Immature natural killer cell (primary cell): ENCODE results near the gene HERPUD2. TPM values are rescaled to one million over a fixed set of nuclear protein-coding genes. Genes with fewer than 3 reads are reported as not detected.
"Not testable (repeated sequence)": the region's sequence is repeated elsewhere in the genome, so short reads cannot be mapped to it uniquely, and the experiment has no call there.

Experiments used
- DNase-seq, 3 donors: peaks; one replicate each; pipeline ENCODE4 v3.0.0; 2022; ENCODE audit warnings: mixed read lengths in 1 of 3
- H3K27ac Mint-ChIP-seq, 6 donors: one replicate each; pipeline ENCODE4 v1.8.0; 2020; ENCODE audit warnings: mixed read lengths in 6 of 6, mild to moderate bottlenecking in 5 of 6, inconsistent platforms in 4 of 6, moderate library complexity in 3 of 6
- H3K27me3 Mint-ChIP-seq, 3 donors: one replicate each; pipeline ENCODE4 v1.8.0; 2020 to 2021; ENCODE audit warnings: low read depth in 3 of 3, mild to moderate bottlenecking in 3 of 3, mixed read lengths in 3 of 3, moderate library complexity in 3 of 3, inconsistent platforms in 1 of 3
- H3K36me3 Mint-ChIP-seq, 3 donors: one replicate each; pipeline ENCODE4 v1.8.0; 2020; ENCODE audit warnings: mixed read lengths in 3 of 3, inconsistent platforms in 2 of 3, mild to moderate bottlenecking in 2 of 3
- H3K4me1 Mint-ChIP-seq, 2 donors: one replicate each; pipeline ENCODE4 v1.8.0; 2020; ENCODE audit warnings: inconsistent platforms in 2 of 2, mild to moderate bottlenecking in 2 of 2, mixed read lengths in 2 of 2, moderate library complexity in 1 of 2
- H3K4me3 Mint-ChIP-seq, 5 donors: one replicate each; pipeline ENCODE4 v1.8.0; 2020; ENCODE audit warnings: mild to moderate bottlenecking in 5 of 5, mixed read lengths in 5 of 5, inconsistent platforms in 3 of 5, moderate library complexity in 3 of 5
- H3K9me3 Mint-ChIP-seq, 6 donors: one replicate each; pipeline ENCODE4 v1.8.0; 2020; ENCODE audit warnings: mild to moderate bottlenecking in 6 of 6, mixed read lengths in 6 of 6, inconsistent platforms in 4 of 6, moderate library complexity in 3 of 6
- polyA plus RNA-seq, 3 donors: library from polyadenylated mRNA; unstranded; fragments of 300-500 nt; fragmentation: Illumina TruSeq; gene quantifications; one replicate each; pipeline ENCODE4 v1.2.3, GENCODE V29; 2021

The HERPUD2 gene
- polyA plus RNA-seq, 3 donors from 2014 or later, result 65.1 to 115 (median 91.4) TPM

- Mint-ChIP-seq H3K36me3 (no peaks in the 10 kb centered on the region), H3K9me3 (no peaks in the 10 kb centered on the region), H3K4me3 (no peak overlapping the region), H3K27me3 (peaks cover 0 to 2% (median 0%) of the 10 kb centered on the region in 3 donors), H3K27ac (no peak overlapping the region), H3K4me1 (peaks cover 14 to 21% of the 10 kb centered on the region in 2 donors)
- DNase-seq, result no peak
These were observed 9.3 kb upstream of the HERPUD2 start for GRCh38 chr7:35704261-35704660.

- Mint-ChIP-seq H3K27me3 (peaks cover 0 to 2% (median 0%) of the 10 kb centered on the region in 3 donors), H3K36me3 (no peaks in the 10 kb centered on the region), H3K4me1 (peaks cover 8 to 14% of the 10 kb centered on the region in 2 donors), H3K9me3 (no peaks in the 10 kb centered on the region), H3K27ac (no peak overlapping the region), H3K4me3 (no peak overlapping the region)
- DNase-seq, result no peak
These were observed 7.6 kb upstream of the HERPUD2 start for GRCh38 chr7:35702541-35702940.

GRCh38 chr7:35701287-35701900 lies 6.5 kb upstream of the HERPUD2 start:
- Mint-ChIP-seq H3K9me3 (no peaks in the 10 kb centered on the region), H3K27me3 (peaks cover 0 to 4% (median 0%) of the 10 kb centered on the region in 3 donors), H3K4me1 (peaks cover 13 to 22% of the 10 kb centered on the region in 2 donors), H3K27ac (no peak overlapping the region), H3K36me3 (no peaks in the 10 kb centered on the region), H3K4me3 (no peak overlapping the region)
- DNase-seq, result no peak

GRCh38 chr7:35700865-35701264 lies 5.9 kb upstream of the HERPUD2 start:
- DNase-seq, result no peak
- Mint-ChIP-seq H3K27ac (no peak overlapping the region), H3K4me3 (no peak overlapping the region), H3K36me3 (no peaks in the 10 kb centered on the region), H3K27me3 (peaks cover 0 to 4% (median 0%) of the 10 kb centered on the region in 3 donors), H3K9me3 (no peaks in the 10 kb centered on the region), H3K4me1 (peaks cover 14 to 22% of the 10 kb centered on the region in 2 donors)

GRCh38 chr7:35700333-35700732 lies 5.4 kb upstream of the HERPUD2 start:
- H3K27ac Mint-ChIP-seq, result no peak overlapping the region
- H3K27me3 Mint-ChIP-seq, result peaks cover 2 to 5% (median 4%) of the 10 kb centered on the region in 3 donors
- H3K36me3 Mint-ChIP-seq, result no peaks in the 10 kb centered on the region
- H3K9me3 Mint-ChIP-seq, result no peaks in the 10 kb centered on the region
- H3K4me3 Mint-ChIP-seq, result no peak overlapping the region
- peaks cover 18 to 22% of the 10 kb centered on the region in 2 donors for H3K4me1 Mint-ChIP-seq
- DNase-seq, result no peak

GRCh38 chr7:35699796-35700305 lies 4.9 kb upstream of the HERPUD2 start:
- DNase-seq, result no peak
- H3K27ac Mint-ChIP-seq, result no peak overlapping the region
- no peak overlapping the region for H3K4me3 Mint-ChIP-seq
- H3K9me3 Mint-ChIP-seq, result no peaks in the 10 kb centered on the region
- H3K4me1 Mint-ChIP-seq, result peaks cover 22% of the 10 kb centered on the region in 2 donors
- no peaks in the 10 kb centered on the region for H3K36me3 Mint-ChIP-seq
- peaks cover 4 to 10% (median 9%) of the 10 kb centered on the region in 3 donors for H3K27me3 Mint-ChIP-seq

GRCh38 chr7:35698382-35698781 lies 3.4 kb upstream of the HERPUD2 start:
- not testable (repeated sequence) for H3K4me3 Mint-ChIP-seq, H3K27ac Mint-ChIP-seq, H3K9me3 Mint-ChIP-seq, H3K36me3 Mint-ChIP-seq, DNase-seq
- Mint-ChIP-seq H3K4me1 (peaks cover 31% of the 10 kb centered on the region in 2 donors), H3K27me3 (peaks cover 10 to 16% (median 11%) of the 10 kb centered on the region in 3 donors)

GRCh38 chr7:35697414-35698175 lies 2.7 kb upstream of the HERPUD2 start:
- no peak for DNase-seq
- peak overlapping the region in 5 of 6 donors; percentile 99 to 100 (median 99) for H3K27ac Mint-ChIP-seq
- H3K27me3 Mint-ChIP-seq, result peaks cover 13 to 16% (median 15%) of the 10 kb centered on the region in 3 donors
- H3K4me1 Mint-ChIP-seq, result peaks cover 38 to 39% of the 10 kb centered on the region in 2 donors
- H3K4me3 Mint-ChIP-seq, result no peak overlapping the region
- H3K36me3 Mint-ChIP-seq, result no peaks in the 10 kb centered on the region
- no peaks in the 10 kb centered on the region for H3K9me3 Mint-ChIP-seq

- Mint-ChIP-seq H3K9me3 (no peaks in the 10 kb centered on the region), H3K36me3 (no peaks in the 10 kb centered on the region), H3K4me1 (peaks cover 55% of the 10 kb centered on the region in 2 donors), H3K27ac (peak overlapping the region; percentile 99 to 100 (median 99)), H3K27me3 (peaks cover 13 to 16% (median 16%) of the 10 kb centered on the region in 3 donors), H3K4me3 (peak overlapping the region; percentile 94 to 98 (median 96))
- DNase-seq, result peak; percentile 28 to 39 (median 38)
These were observed 1.1 kb upstream of the HERPUD2 start for GRCh38 chr7:35695987-35696386.

GRCh38 chr7:35695473-35695850 lies 527 bp upstream of the HERPUD2 start:
- DNase-seq, result peak; percentile 46 to 54 (median 50)

GRCh38 chr7:35694161-35694783 lies 663 bp downstream of the HERPUD2 start:
- H3K36me3 Mint-ChIP-seq, result no peaks in the 10 kb centered on the region
- peaks cover 13 to 16% (median 16%) of the 10 kb centered on the region in 3 donors for H3K27me3 Mint-ChIP-seq
- H3K27ac Mint-ChIP-seq, result peak overlapping the region; percentile 88 to 99 (median 96)
- H3K9me3 Mint-ChIP-seq, result no peaks in the 10 kb centered on the region
- H3K4me1 Mint-ChIP-seq, result peaks cover 72% of the 10 kb centered on the region in 2 donors
- peak in 1 of 3 donors; percentile 17 for DNase-seq
- peak overlapping the region; percentile 85 to 96 (median 93) for H3K4me3 Mint-ChIP-seq

More at GRCh38 chr7:35695473-35695850, 527 bp upstream of the HERPUD2 start:
- H3K27ac Mint-ChIP-seq, result peak overlapping the region; percentile 99 to 100 (median 99)
- peaks cover 13 to 16% (median 16%) of the 10 kb centered on the region in 3 donors for H3K27me3 Mint-ChIP-seq
- peaks cover 60% of the 10 kb centered on the region in 2 donors for H3K4me1 Mint-ChIP-seq
- no peaks in the 10 kb centered on the region for H3K36me3 Mint-ChIP-seq
- no peaks in the 10 kb centered on the region for H3K9me3 Mint-ChIP-seq
- peak overlapping the region; percentile 94 to 98 (median 96) for H3K4me3 Mint-ChIP-seq

- Mint-ChIP-seq H3K27ac (peak overlapping the region; percentile 88 to 99 (median 96)), H3K36me3 (peaks cover 0 to 4% (median 3%) of the 10 kb centered on the region in 3 donors), H3K4me1 (peaks cover 91% of the 10 kb centered on the region in 2 donors), H3K4me3 (peak overlapping the region; percentile 85 to 96 (median 93)), H3K9me3 (no peaks in the 10 kb centered on the region), H3K27me3 (peaks cover 13 to 16% (median 16%) of the 10 kb centered on the region in 3 donors)
- peak; percentile 28 to 49 (median 41) for DNase-seq
These were observed 3.1 kb downstream of the HERPUD2 start for GRCh38 chr7:35691827-35692307.

GRCh38 chr7:35691366-35691765 lies 3.6 kb downstream of the HERPUD2 start:
- no peaks in the 10 kb centered on the region for H3K9me3 Mint-ChIP-seq
- H3K27ac Mint-ChIP-seq, result peak overlapping the region; percentile 88 to 99 (median 96)
- peak overlapping the region; percentile 85 to 96 (median 93) for H3K4me3 Mint-ChIP-seq
- peaks cover 88% of the 10 kb centered on the region in 2 donors for H3K4me1 Mint-ChIP-seq
- peaks cover 0 to 4% (median 3%) of the 10 kb centered on the region in 3 donors for H3K36me3 Mint-ChIP-seq
- no peak for DNase-seq
- H3K27me3 Mint-ChIP-seq, result peaks cover 13 to 16% (median 14%) of the 10 kb centered on the region in 3 donors
